Fibroblast of lung (primary cell): Measurements from ENCODE around the gene IL32.

Experiments used
- CTCF ChIP-seq, 2 donors: IDR thresholded peaks in 1 of 2; conservative IDR thresholded peaks in 1 of 2; 1 replicate in 1 of 2; 2 replicates in 1 of 2; pipeline ENCODE4 v1.5.1; 2011 to 2012; ENCODE audit warnings: low read length in 2 of 2, control low read depth in 1 of 2, inconsistent platforms in 1 of 2, low read depth in 1 of 2, mild to moderate bottlenecking in 1 of 2
- EZH2 ChIP-seq: IDR thresholded peaks from 2 replicates; pipeline ENCODE4 v1.5.1; 2012; ENCODE audit warnings: low read length, control low read depth, mild to moderate bottlenecking; ENCODE audit errors: missing control alignments

DNA sequence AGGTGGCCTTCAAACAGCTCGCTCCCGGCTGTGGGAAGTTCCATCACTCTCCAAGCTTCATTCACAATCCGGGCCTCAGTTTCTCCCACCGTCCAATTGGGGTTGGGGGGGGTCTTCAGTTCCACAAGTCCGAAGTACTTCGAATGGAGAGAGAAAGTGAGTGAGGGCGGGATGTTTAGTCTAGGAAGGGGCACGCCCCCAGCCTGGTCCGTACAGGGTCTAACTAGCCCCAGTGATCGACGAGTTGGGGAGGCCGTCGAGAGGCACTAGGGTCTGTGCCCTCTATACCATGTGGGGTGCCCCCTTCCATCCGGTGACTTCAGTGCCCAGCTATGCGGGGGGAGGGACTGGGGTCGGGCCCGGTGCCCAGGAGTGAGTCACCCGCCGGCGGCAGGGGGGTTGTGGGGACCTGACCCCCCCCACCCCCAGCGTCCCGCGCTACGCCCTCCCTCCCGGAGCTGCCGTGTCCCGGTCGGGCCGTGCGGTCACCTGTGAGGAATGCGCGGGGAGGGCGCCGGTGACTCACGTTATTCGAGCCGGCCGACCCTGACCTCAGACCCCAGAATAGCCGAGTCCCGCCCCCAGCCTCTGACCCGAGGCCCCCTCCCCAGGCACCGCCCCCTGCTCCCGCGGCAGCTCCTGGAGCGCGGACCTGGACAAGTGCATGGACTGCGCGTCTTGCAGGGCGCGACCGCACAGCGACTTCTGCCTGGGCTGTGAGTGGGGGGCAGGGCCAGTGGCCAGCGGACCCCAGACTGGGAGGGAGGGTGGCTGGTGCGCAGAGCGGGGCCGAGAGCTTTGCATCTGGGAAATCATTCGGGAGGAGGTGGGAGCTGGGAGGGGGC, 44.6 kb upstream of the IL32 start:
- TF ChIP-seq CTCF (conservative IDR thresholded peaks at IDR 0.05 in 1 of 2, IDR thresholded peaks at IDR 0.05 in 1 of 2; ENCODE audit: low read depth in 1 of 2, low read length in 2 of 2) (no peak), EZH2 (no peak)
